CD4-positive, alpha-beta T cell treated with Interleukin-6 for 4 hours (primary cell): ENCODE data around the gene C16orf87.

ENCODE experiments used
- DNase-seq: peaks from one replicate; pipeline ENCODE4 v3.0.0-alpha.2; 2020; ENCODE audit warnings: mixed read lengths

Gene C16orf87

GRCh38 chr16:46843898-46844642, 13.1 kb upstream of the C16orf87 start:
- no peak for DNase-seq

GRCh38 chr16:46842192-46842895, 11.4 kb upstream of the C16orf87 start:
- no peak for DNase-seq

GRCh38 chr16:46839986-46840443, 9.0 kb upstream of the C16orf87 start:
- no peak for DNase-seq

GRCh38 chr16:46836534-46837530, 5.9 kb upstream of the C16orf87 start:
- no peak for DNase-seq

- no peak for DNase-seq
Measured at GRCh38 chr16:46833460-46833800, 2.5 kb upstream of the C16orf87 start.

GRCh38 chr16:46832757-46833459, 1.9 kb upstream of the C16orf87 start:
- DNase-seq = no peak

GRCh38 chr16:46830417-46830901, 521 bp downstream of the C16orf87 start:
- DNase-seq = peak; percentile 47

GRCh38 chr16:46828943-46829342, 2.0 kb downstream of the C16orf87 start:
- no peak for DNase-seq

- DNase-seq = no peak
Measured at GRCh38 chr16:46828292-46828691, 2.7 kb downstream of the C16orf87 start.

- DNase-seq = no peak
Measured at GRCh38 chr16:46826631-46827030, 4.3 kb downstream of the C16orf87 start.

GRCh38 chr16:46822270-46822669, 8.7 kb downstream of the C16orf87 start:
- no peak for DNase-seq

GRCh38 chr16:46817961-46818360, 13.0 kb downstream of the C16orf87 start:
- DNase-seq = no peak

GRCh38 chr16:46814790-46815189, 16.2 kb downstream of the C16orf87 start:
- DNase-seq = no peak

- no peak for DNase-seq
Measured at GRCh38 chr16:46813611-46814010, 17.4 kb downstream of the C16orf87 start.

- DNase-seq = no peak
Measured at GRCh38 chr16:46812781-46813540, 18.0 kb downstream of the C16orf87 start.

- DNase-seq = no peak
Measured at GRCh38 chr16:46811682-46812081, 19.3 kb downstream of the C16orf87 start.

GRCh38 chr16:46808997-46809396, 22.0 kb downstream of the C16orf87 start:
- no peak for DNase-seq

GRCh38 chr16:46807336-46807735, 23.6 kb downstream of the C16orf87 start:
- DNase-seq = no peak

- DNase-seq = no peak
Measured at GRCh38 chr16:46803373-46803772, 27.6 kb downstream of the C16orf87 start.

- no peak for DNase-seq
Measured at GRCh38 chr16:46801428-46802049, 29.4 kb downstream of the C16orf87 start.

- DNase-seq = no peak
Measured at GRCh38 chr16:46800494-46800893, 30.5 kb downstream of the C16orf87 start.
